ENCODE data around the gene PALM3. TPM values are rescaled to one million over a fixed set of nuclear protein-coding genes. Genes with fewer than 3 reads are reported as not detected.

The PALM3 gene
- polyA plus RNA-seq, 3 donors = not detected

DNA sequence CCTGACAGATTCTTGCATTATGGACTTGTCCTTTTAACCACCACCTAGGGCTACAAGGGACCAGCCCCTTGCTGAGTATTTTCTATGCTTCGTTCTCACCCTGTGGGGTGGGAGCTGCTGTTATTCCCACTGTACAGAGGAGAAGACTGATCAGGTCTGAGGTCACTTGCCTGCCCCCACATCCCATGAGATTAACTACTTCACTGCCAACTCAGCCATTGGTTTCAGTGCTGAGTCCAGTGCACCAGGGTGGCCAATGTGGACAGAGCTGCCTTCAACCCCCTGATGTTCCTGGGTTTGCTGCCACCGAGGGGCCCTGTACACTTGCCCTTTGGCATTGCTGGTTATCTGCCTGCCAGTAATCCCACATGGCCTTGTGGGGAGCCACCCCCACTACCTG lies 48.8 kb upstream of the PALM3 start:
- Histone ChIP-seq H3K9ac (ENCODE audit: insufficient read depth, low read length, poor library complexity, severe bottlenecking) (no peak overlapping the region), H3K36me3 (replicated peaks in 1 of 2; ENCODE audit: control insufficient read depth in 1 of 2, insufficient read depth in 2 of 2, low read length in 2 of 2) (peaks cover 28 to 36% of the 10 kb centered on the region in 2 donors), H2AFZ (ENCODE audit: insufficient read depth, low read depth, low read length, poor library complexity, severe bottlenecking) (no peak overlapping the region), H3K79me2 (ENCODE audit: insufficient read depth, low read length) (peaks cover 70% of the 10 kb centered on the region), H3K9me3 (replicated peaks in 1 of 2; ENCODE audit: control insufficient read depth in 1 of 2, insufficient read depth in 1 of 2, low read length in 2 of 2) (no peaks in the 10 kb centered on the region), H3K27me3 (ENCODE audit: control insufficient read depth in 2 of 2, insufficient read depth in 2 of 2, low read length in 2 of 2) (no peaks in the 10 kb centered on the region), H3K27ac (ENCODE audit: low read depth in 1 of 2, low read length in 2 of 2) (no peak overlapping the region), H3K4me3 (replicated peaks in 1 of 3; ENCODE audit: low read depth in 2 of 3, low read length in 3 of 3) (no peak overlapping the region), H3K4me1 (ENCODE audit: control insufficient read depth in 1 of 2, insufficient read depth in 2 of 2, low read length in 2 of 2) (peaks cover 36 to 41% of the 10 kb centered on the region in 2 donors), H4K20me1 (ENCODE audit: insufficient read depth, low read length) (peaks cover 95% of the 10 kb centered on the region), H3K4me2 (replicated peaks; ENCODE audit: extremely low read depth, low read length, poor library complexity, severe bottlenecking) (no peak overlapping the region)
- H3K4me3 Mint-ChIP-seq = no peak overlapping the region
- peaks cover 39% of the 10 kb centered on the region for H3K4me1 Mint-ChIP-seq
- TF ChIP-seq CTCF (IDR thresholded peaks at IDR 0.05) = no peak
- H3K27ac Mint-ChIP-seq = peak overlapping the region in 1 of 7 donors; percentile 37
- peaks cover 20 to 62% of the 10 kb centered on the region in 2 donors for H3K36me3 Mint-ChIP-seq
- 100% methylated on average over 1 of the region's 2 CpGs for WGBS (ENCODE audit: insufficient coverage)
- H3K27me3 Mint-ChIP-seq (ENCODE audit: low read depth in 3 of 3) = peaks cover 0 to 2% (median 1%) of the 10 kb centered on the region in 3 donors
- H3K9me3 Mint-ChIP-seq = no peaks in the 10 kb centered on the region
- intact Hi-C loops (cut with micrococcal nuclease) = no loop called here
- DNase-seq = no peak

DNA sequence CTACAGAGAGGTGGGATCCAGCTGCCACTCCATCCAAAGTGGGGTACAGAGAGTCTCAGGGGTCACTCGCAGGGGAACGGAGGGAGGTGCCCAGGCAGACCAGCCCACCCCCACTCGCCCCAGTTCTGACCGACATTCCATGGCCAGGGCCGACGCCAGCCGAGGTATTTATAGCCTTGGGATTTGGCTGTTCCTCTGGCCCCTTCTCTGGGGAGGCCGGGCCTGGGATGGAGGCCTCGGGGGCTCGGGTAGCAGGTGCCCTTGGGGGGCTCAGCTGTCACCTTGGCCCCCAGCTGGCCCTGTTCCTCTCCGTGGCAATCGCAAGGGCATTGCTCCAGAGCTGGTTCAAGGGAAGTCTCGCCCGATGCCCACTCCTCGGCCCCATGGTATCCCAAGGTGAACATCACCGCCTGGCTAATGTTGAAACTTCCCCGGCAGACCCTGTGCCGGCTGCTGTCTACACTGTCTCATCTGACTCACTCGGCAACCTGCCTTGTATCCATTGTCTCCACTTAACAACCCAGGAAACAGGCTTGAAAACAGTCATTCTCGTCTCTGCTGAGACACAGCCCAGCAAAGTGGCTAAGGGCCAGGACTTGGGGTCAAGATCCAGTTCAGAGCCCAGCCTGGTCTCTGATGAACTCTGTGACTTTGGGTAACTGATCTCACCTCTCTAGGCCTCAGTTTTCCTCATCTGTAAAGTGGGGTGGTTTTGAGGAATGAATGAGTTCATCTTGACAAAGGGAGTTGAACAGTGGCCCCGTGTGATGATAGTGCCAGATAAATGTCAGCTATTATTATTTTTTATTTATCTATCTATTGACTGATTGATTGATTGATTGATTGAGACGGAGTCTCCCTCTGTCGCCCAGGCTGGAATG lies 45.9 kb upstream of the PALM3 start:
- H3K4me1 Mint-ChIP-seq = peaks cover 12% of the 10 kb centered on the region

More for the DNA sequence above, 45.9 kb upstream of the PALM3 start:
- Histone ChIP-seq H3K4me3 (replicated peaks in 1 of 3; ENCODE audit: low read depth in 2 of 3, low read length in 3 of 3) (no peak overlapping the region), H3K4me1 (ENCODE audit: control insufficient read depth in 1 of 2, insufficient read depth in 2 of 2, low read length in 2 of 2) (peaks cover 7 to 13% of the 10 kb centered on the region in 2 donors), H3K79me2 (ENCODE audit: insufficient read depth, low read length) (peaks cover 44% of the 10 kb centered on the region), H3K4me2 (replicated peaks; ENCODE audit: extremely low read depth, low read length, poor library complexity, severe bottlenecking) (no peak overlapping the region), H3K27ac (ENCODE audit: low read depth in 1 of 2, low read length in 2 of 2) (no peak overlapping the region), H3K27me3 (ENCODE audit: control insufficient read depth in 2 of 2, insufficient read depth in 2 of 2, low read length in 2 of 2) (no peaks in the 10 kb centered on the region), H4K20me1 (ENCODE audit: insufficient read depth, low read length) (peaks cover 96% of the 10 kb centered on the region), H3K36me3 (replicated peaks in 1 of 2; ENCODE audit: control insufficient read depth in 1 of 2, insufficient read depth in 2 of 2, low read length in 2 of 2) (peaks cover 47 to 64% of the 10 kb centered on the region in 2 donors), H3K9me3 (replicated peaks in 1 of 2; ENCODE audit: control insufficient read depth in 1 of 2, insufficient read depth in 1 of 2, low read length in 2 of 2) (no peaks in the 10 kb centered on the region), H2AFZ (ENCODE audit: insufficient read depth, low read depth, low read length, poor library complexity, severe bottlenecking) (no peak overlapping the region), H3K9ac (ENCODE audit: insufficient read depth, low read length, poor library complexity, severe bottlenecking) (no peak overlapping the region)
- H3K27me3 Mint-ChIP-seq (ENCODE audit: low read depth in 3 of 3) = peaks cover 0 to 2% (median 0%) of the 10 kb centered on the region in 3 donors
- H3K27ac Mint-ChIP-seq = peak overlapping the region in 3 of 7 donors; percentile 10 to 78 (median 18)
- intact Hi-C loops (cut with micrococcal nuclease) = no loop called here
- no peak for DNase-seq
- no peak overlapping the region for H3K4me3 Mint-ChIP-seq
- TF ChIP-seq CTCF (IDR thresholded peaks at IDR 0.05) = no peak
- H3K36me3 Mint-ChIP-seq = peaks cover 33 to 84% of the 10 kb centered on the region in 2 donors
- H3K9me3 Mint-ChIP-seq = no peaks in the 10 kb centered on the region
- 95% methylated on average over 15 of the region's 23 CpGs for WGBS (ENCODE audit: insufficient coverage)

Data from CD14-positive monocyte (primary cell).